Measurements from ENCODE around the gene ZNF117. TPM values are rescaled to one million over a fixed set of nuclear protein-coding genes. Genes with fewer than 3 reads are reported as not detected.
"Not testable (repeated sequence)": the region's sequence is repeated elsewhere in the genome, so short reads cannot be mapped to it uniquely, and the experiment has no call there.

The ZNF117 gene
- total RNA-seq, 1 experiment from 2014 or later = 12.6 TPM

DNA sequence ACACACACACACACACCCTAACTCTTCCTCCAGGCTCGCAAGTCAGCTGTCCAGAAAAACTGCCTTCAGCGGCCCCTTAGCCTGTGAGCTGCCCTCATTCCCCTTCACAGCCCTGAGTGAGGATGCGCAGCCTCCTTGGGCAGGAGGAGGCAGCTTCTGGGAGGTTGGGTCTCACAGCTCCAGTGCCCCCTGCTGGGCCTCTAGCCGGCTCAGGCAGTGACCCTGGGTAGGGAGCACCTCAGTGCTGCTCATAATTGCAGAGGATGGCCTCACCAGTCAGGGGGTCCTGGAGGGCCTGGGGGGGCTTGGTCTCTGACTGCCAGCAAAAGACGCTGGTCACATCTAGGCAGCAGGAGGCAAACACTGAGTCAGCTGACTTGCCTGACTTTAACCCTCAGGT lies 44.1 kb downstream of the ZNF117 start:
- no peaks in the 10 kb centered on the region for H3K36me3 ChIP-seq (ENCODE audit: low read depth)
- H3K4me1 ChIP-seq (replicated peaks; ENCODE audit: insufficient read depth) = no peaks in the 10 kb centered on the region
- no peaks in the 10 kb centered on the region for H4K20me1 ChIP-seq (ENCODE audit: insufficient read depth)
- no peaks in the 10 kb centered on the region; the same call in 1 of the 2 replicates for H3K9me3 ChIP-seq (ENCODE audit: insufficient read depth, low read depth)
- H3F3A ChIP-seq (ENCODE audit: insufficient read depth, low read depth) = no peaks in the 10 kb centered on the region
- POLR2A ChIA-PET (ENCODE audit: unreplicated experiment) = no interaction called here
- intact Hi-C loops (cut with micrococcal nuclease; ENCODE audit: unreplicated experiment) = no loop called here
- BruUV-seq (replicated peaks) = no TSS peak
- no peaks in the 10 kb centered on the region for H3K79me2 ChIP-seq (ENCODE audit: low read depth)
- H3K4me2 ChIP-seq = no peak overlapping the region
- no peak overlapping the region for H3K4me3 ChIP-seq
- CTCF ChIA-PET = no interaction called here
- no peaks in the 10 kb centered on the region for H3K27me3 ChIP-seq (ENCODE audit: insufficient read depth, low read depth)
- no peak for TF ChIP-seq EZH2 (IDR thresholded peaks at IDR 0.05; ENCODE audit: low read depth)
- TF ChIP-seq, protein P1, sequence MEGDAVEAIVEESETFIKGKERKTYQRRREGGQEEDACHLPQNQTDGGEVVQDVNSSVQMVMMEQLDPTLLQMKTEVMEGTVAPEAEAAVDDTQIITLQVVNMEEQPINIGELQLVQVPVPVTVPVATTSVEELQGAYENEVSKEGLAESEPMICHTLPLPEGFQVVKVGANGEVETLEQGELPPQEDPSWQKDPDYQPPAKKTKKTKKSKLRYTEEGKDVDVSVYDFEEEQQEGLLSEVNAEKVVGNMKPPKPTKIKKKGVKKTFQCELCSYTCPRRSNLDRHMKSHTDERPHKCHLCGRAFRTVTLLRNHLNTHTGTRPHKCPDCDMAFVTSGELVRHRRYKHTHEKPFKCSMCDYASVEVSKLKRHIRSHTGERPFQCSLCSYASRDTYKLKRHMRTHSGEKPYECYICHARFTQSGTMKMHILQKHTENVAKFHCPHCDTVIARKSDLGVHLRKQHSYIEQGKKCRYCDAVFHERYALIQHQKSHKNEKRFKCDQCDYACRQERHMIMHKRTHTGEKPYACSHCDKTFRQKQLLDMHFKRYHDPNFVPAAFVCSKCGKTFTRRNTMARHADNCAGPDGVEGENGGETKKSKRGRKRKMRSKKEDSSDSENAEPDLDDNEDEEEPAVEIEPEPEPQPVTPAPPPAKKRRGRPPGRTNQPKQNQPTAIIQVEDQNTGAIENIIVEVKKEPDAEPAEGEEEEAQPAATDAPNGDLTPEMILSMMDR (conservative IDR thresholded peaks at IDR 0.05) = no peak
- no peak overlapping the region for H2AFZ ChIP-seq
- H3K27ac ChIP-seq = no peak overlapping the region
- DNase-seq = no peak
- no peaks in the 10 kb centered on the region for H3K9me2 ChIP-seq (ENCODE audit: insufficient read depth)

DNA sequence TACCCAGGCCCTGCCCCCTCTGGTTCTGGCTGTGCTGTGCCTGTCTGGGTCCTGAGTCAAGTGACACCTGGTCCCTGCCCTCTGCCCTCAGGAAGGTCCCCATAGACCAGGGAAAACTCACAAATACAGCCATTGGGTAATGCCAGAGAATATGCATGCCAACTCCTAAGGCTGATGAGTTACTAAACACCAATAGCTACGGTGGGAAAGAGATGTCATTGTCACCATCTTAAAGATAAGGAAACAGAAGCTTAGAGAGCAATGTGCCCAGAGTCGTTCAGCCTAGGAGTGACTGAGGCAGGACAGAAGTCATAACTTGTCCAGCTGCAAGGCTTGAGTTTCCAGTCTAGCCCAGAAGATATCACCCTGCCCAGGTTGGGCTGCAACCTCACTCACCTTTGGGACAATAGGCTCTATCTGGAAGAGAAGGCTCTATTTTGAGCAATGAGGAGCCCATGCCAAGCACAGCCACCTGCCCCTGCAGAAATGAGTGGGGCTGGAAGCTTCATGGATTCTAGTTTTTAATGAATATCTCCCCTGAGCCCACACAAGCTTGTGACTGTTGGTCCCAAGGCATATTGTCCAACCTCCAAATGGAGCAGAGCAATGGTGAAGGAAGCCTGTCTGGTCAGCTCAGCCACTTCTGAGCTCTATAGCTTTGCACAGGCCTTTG lies 45.2 kb downstream of the ZNF117 start:
- CTCF ChIA-PET = no interaction called here
- Histone ChIP-seq H3K9me3 (ENCODE audit: insufficient read depth, low read depth) (no peaks in the 10 kb centered on the region; the same call in 1 of the 2 replicates), H3F3A (ENCODE audit: insufficient read depth, low read depth) (no peaks in the 10 kb centered on the region), H3K27me3 (ENCODE audit: insufficient read depth, low read depth) (no peaks in the 10 kb centered on the region), H3K4me2 (no peak overlapping the region), H4K20me1 (ENCODE audit: insufficient read depth) (no peaks in the 10 kb centered on the region), H2AFZ (no peak overlapping the region), H3K79me2 (ENCODE audit: low read depth) (no peaks in the 10 kb centered on the region), H3K36me3 (ENCODE audit: low read depth) (no peaks in the 10 kb centered on the region), H3K9me2 (ENCODE audit: insufficient read depth) (no peaks in the 10 kb centered on the region), H3K4me1 (replicated peaks; ENCODE audit: insufficient read depth) (no peaks in the 10 kb centered on the region), H3K4me3 (no peak overlapping the region), H3K27ac (no peak overlapping the region)
- POLR2A ChIA-PET (ENCODE audit: unreplicated experiment) = interaction anchor here (0.6 kb wide), 1 partner anchor 62 kb away, joined by 13 read pairs; no protein-coding TSS in a partner anchor
- no TSS peak for BruUV-seq (replicated peaks)
- no peak for DNase-seq
- intact Hi-C loops (cut with micrococcal nuclease; ENCODE audit: unreplicated experiment) = no loop called here
- no peak for TF ChIP-seq EZH2 (IDR thresholded peaks at IDR 0.05; ENCODE audit: low read depth)
- TF ChIP-seq, protein P1 (conservative IDR thresholded peaks at IDR 0.05) = no peak

DNA sequence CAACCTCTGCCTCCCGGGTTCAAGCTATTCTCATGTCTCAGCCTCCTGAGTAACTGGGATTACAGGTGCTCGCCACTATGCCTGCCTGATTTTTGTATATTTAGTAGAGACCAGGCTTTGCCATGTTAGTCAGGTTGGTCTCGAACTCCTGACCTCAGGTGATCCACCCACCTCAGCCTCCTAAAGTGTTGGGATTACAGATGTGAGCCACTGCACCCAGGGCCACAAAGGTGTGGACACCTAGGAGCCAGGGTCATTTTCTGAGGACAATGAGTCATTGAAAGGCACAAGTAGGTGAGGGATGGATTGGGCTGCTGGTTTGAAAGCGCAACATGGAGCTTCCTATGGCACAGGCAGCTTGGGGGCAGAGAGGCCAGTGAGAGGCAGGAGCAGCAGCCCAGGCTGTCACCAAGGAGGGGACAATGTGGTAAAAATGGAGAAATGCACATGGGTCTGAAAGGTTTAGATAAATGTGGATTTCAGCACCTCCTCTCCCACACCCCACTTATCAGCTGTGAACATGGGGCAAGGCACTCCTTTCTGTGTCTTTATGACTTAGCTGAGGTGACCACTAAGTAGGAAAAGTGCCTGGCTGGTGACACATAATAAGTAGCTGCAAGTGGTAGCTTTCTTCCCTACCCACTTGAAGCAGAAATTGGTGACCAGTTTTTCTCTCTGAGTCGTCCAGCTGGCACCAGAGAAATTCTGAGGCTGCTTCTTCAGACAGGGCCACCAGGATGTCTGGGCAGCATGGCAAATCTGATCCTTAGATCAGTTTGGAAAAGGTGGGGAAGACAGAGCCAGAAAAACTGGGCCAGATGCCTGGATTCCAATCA lies 46.0 kb downstream of the ZNF117 start:
- H3K9me3 ChIP-seq (ENCODE audit: insufficient read depth, low read depth); POLR2A ChIA-PET (ENCODE audit: unreplicated experiment); DNase-seq; H3K79me2 ChIP-seq (ENCODE audit: low read depth); BruUV-seq (replicated peaks); H4K20me1 ChIP-seq (ENCODE audit: insufficient read depth); H3F3A ChIP-seq (ENCODE audit: insufficient read depth, low read depth); H3K9me2 ChIP-seq (ENCODE audit: insufficient read depth); intact Hi-C loops (cut with micrococcal nuclease; ENCODE audit: unreplicated experiment); CTCF ChIA-PET; H3K4me1 ChIP-seq (replicated peaks; ENCODE audit: insufficient read depth); H3K36me3 ChIP-seq (ENCODE audit: low read depth); H3K27ac ChIP-seq; H2AFZ ChIP-seq; H3K27me3 ChIP-seq (ENCODE audit: insufficient read depth, low read depth); H3K4me3 ChIP-seq; H3K4me2 ChIP-seq: not testable (repeated sequence)

DNA sequence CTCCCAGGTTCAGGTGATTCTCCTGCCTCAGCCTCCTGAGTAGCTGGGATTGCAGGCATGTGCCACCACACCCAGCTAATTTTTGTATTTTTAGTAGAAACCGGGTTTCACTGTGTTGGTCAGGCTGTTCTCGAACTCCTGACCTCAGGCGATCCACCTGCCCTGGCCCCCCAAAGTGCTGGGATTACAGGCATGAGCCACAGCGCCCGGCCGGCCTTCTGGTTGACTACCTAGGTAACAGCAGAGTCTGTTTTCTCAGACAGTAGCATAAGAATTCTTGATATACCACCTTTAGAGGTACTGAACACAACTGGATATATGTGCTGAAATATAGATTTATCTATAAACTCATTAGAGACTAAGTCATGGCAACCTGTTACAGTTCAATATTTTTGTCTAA lies 50.8 kb downstream of the ZNF117 start:
- CTCF ChIA-PET; H4K20me1 ChIP-seq (ENCODE audit: insufficient read depth); H3K4me1 ChIP-seq (replicated peaks; ENCODE audit: insufficient read depth); H3K27ac ChIP-seq; H2AFZ ChIP-seq; H3K36me3 ChIP-seq (ENCODE audit: low read depth); H3K4me2 ChIP-seq; DNase-seq; H3K9me2 ChIP-seq (ENCODE audit: insufficient read depth); POLR2A ChIA-PET (ENCODE audit: unreplicated experiment); H3K4me3 ChIP-seq; H3K9me3 ChIP-seq (ENCODE audit: insufficient read depth, low read depth); H3F3A ChIP-seq (ENCODE audit: insufficient read depth, low read depth); BruUV-seq (replicated peaks); H3K27me3 ChIP-seq (ENCODE audit: insufficient read depth, low read depth); H3K79me2 ChIP-seq (ENCODE audit: low read depth); intact Hi-C loops (cut with micrococcal nuclease; ENCODE audit: unreplicated experiment): not testable (repeated sequence)

Data from PC-9 (cell line).